ENCODE results near the gene CAMK1D.

The CAMK1D gene

GRCh38 chr10:12755075-12755474 is 405.7 kb downstream of the CAMK1D start:
- no peak for DNase-seq
- Histone ChIP-seq H3K27me3 (no peaks in the 10 kb centered on the region), H3K4me3 (no peak overlapping the region), H3K4me1 (no peaks in the 10 kb centered on the region), H3K27ac (no peak overlapping the region), H3K36me3 (no peaks in the 10 kb centered on the region), H3K9me3 (no peaks in the 10 kb centered on the region)
- intact Hi-C loops (cut with DNase I; ENCODE audit: low total_unique reads) = no loop called here
- no peak for TF ChIP-seq CTCF (IDR thresholded peaks at IDR 0.05)

- intact Hi-C loops (cut with DNase I; ENCODE audit: low total_unique reads) = no loop called here
- no peak overlapping the region for H3K27ac ChIP-seq
- H3K4me1 ChIP-seq = no peaks in the 10 kb centered on the region
- no peaks in the 10 kb centered on the region for H3K9me3 ChIP-seq
- peaks cover 0 to 7% (median 1%) of the 10 kb centered on the region in 3 donors for H3K36me3 ChIP-seq
- no peak for TF ChIP-seq CTCF (IDR thresholded peaks at IDR 0.05)
- no peak for DNase-seq
- no peak overlapping the region for H3K4me3 ChIP-seq
- no peaks in the 10 kb centered on the region for H3K27me3 ChIP-seq
These were observed 408.0 kb downstream of the CAMK1D start for GRCh38 chr10:12757351-12757750.

- no peak for DNase-seq
- H3K27ac ChIP-seq = no peak overlapping the region
- no peaks in the 10 kb centered on the region for H3K4me1 ChIP-seq
- TF ChIP-seq CTCF (IDR thresholded peaks at IDR 0.05) = no peak
- H3K4me3 ChIP-seq = no peak overlapping the region
- peaks cover 0 to 7% (median 5%) of the 10 kb centered on the region in 3 donors for H3K36me3 ChIP-seq
- H3K9me3 ChIP-seq = no peaks in the 10 kb centered on the region
- no peaks in the 10 kb centered on the region for H3K27me3 ChIP-seq
- intact Hi-C loops (cut with DNase I; ENCODE audit: low total_unique reads) = no loop called here
These were observed 408.9 kb downstream of the CAMK1D start for GRCh38 chr10:12758271-12758670.

GRCh38 chr10:12766223-12766622 is 416.9 kb downstream of the CAMK1D start:
- no peak overlapping the region for H3K27ac ChIP-seq
- H3K9me3 ChIP-seq = no peaks in the 10 kb centered on the region
- H3K4me3 ChIP-seq = no peak overlapping the region
- no peaks in the 10 kb centered on the region for H3K4me1 ChIP-seq
- H3K36me3 ChIP-seq = peaks cover 5 to 14% (median 6%) of the 10 kb centered on the region in 3 donors
- no peak for TF ChIP-seq CTCF (IDR thresholded peaks at IDR 0.05)
- DNase-seq = no peak
- intact Hi-C loops (cut with DNase I; ENCODE audit: low total_unique reads) = no loop called here
- H3K27me3 ChIP-seq = no peaks in the 10 kb centered on the region

- intact Hi-C loops (cut with DNase I; ENCODE audit: low total_unique reads) = no loop called here
- H3K4me3 ChIP-seq = no peak overlapping the region
- H3K36me3 ChIP-seq = peaks cover 0 to 9% (median 5%) of the 10 kb centered on the region in 3 donors
- H3K4me1 ChIP-seq = no peaks in the 10 kb centered on the region
- no peaks in the 10 kb centered on the region for H3K9me3 ChIP-seq
- no peak for DNase-seq
- no peak overlapping the region for H3K27ac ChIP-seq
- H3K27me3 ChIP-seq = no peaks in the 10 kb centered on the region
- no peak for TF ChIP-seq CTCF (IDR thresholded peaks at IDR 0.05)
These were observed 419.1 kb downstream of the CAMK1D start for GRCh38 chr10:12768156-12769100.
